ENCODE data around the gene ANKS3. TPM values are rescaled to one million over a fixed set of nuclear protein-coding genes. Genes with fewer than 3 reads are reported as not detected.

ANKS3 gene
- total RNA-seq, 4 donors from 2014 or later: 6.7 to 16.6 (median 9.0) TPM

DNA sequence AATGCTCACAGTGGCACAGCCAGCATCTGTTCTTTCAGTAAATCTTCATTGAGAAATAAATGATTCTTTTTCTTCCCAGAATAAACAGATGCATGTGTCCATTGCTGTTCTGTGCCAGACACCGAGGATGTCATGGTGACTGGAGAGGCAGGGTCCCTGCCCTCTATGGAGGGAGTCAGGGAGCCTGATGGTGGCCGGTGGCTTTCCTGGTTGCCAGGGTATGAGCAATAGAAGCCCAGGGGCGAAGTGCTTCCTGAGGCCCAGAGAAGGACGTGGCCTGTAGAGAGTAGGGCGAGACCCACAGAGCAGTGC, 70.7 kb downstream of the ANKS3 start:
- Histone ChIP-seq H3K27me3 (no peaks in the 10 kb centered on the region), H3K27ac (peak overlapping the region in 2 of 4 donors; percentile 38 to 42), H3K4me1 (peaks cover 5 to 11% of the 10 kb centered on the region in 2 donors), H3K9me3 (no peaks in the 10 kb centered on the region), H3K36me3 (peaks cover 0 to 27% of the 10 kb centered on the region in 2 donors), H3K4me3 (no peak overlapping the region)
- intact Hi-C loops (cut with DNase I; ENCODE audit: low total_unique reads) (no loop called here), in situ Hi-C loops (cut with MboI; ENCODE audit: low sequenced_read_pairs in 4 of 4) (no loop called here)
- no peak for DNase-seq
- no peak for ATAC-seq
- TF ChIP-seq POLR2A (IDR thresholded peaks at IDR 0.05): no peak
- no peak for TF ChIP-seq CTCF (IDR thresholded peaks at IDR 0.05 in 4 of 5, conservative IDR thresholded peaks at IDR 0.05 in 1 of 5)

DNA sequence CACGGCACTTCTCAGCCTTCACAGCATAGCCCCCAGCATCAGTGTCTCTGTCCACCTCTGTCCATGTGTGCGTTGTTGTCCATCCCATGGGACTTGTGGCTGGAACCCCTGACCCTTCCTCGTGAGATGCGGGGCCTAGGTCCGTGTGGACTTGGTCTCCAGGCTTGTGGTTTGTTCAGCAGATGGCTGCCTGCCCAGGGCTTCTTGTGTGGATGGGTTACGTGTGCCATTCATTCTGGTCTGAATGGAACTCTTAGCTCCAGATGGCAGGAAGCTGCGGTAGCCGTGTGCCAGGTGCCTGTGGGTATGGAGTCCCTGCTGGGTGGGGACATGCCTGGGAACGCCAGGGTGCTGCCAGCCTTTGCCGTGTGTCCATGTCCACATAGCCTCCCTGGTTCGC, 72.4 kb downstream of the ANKS3 start:
- intact Hi-C loops (cut with DNase I; ENCODE audit: low total_unique reads) (no loop called here), in situ Hi-C loops (cut with MboI; ENCODE audit: low sequenced_read_pairs in 4 of 4) (no loop called here)
- peaks cover 5 to 11% of the 10 kb centered on the region in 2 donors for H3K4me1 ChIP-seq
- ATAC-seq (no peak), DNase-seq (no peak)
- peaks cover 0 to 23% of the 10 kb centered on the region in 2 donors for H3K36me3 ChIP-seq
- H3K9me3 ChIP-seq: no peaks in the 10 kb centered on the region
- H3K27ac ChIP-seq: no peak overlapping the region
- H3K27me3 ChIP-seq: no peaks in the 10 kb centered on the region
- TF ChIP-seq POLR2A (IDR thresholded peaks at IDR 0.05) (no peak), CTCF (IDR thresholded peaks at IDR 0.05 in 4 of 5, conservative IDR thresholded peaks at IDR 0.05 in 1 of 5) (no peak)
- H3K4me3 ChIP-seq: no peak overlapping the region

GRCh38 chr16:4660454-4661007, 73.5 kb downstream of the ANKS3 start:
- no peaks in the 10 kb centered on the region for H3K27me3 ChIP-seq
- ATAC-seq (no peak), DNase-seq (no peak)
- intact Hi-C loops (cut with DNase I; ENCODE audit: low total_unique reads) (no loop called here), in situ Hi-C loops (cut with MboI; ENCODE audit: low sequenced_read_pairs in 4 of 4) (no loop called here)
- no peak overlapping the region for H3K4me3 ChIP-seq
- no peak overlapping the region for H3K27ac ChIP-seq
- peaks cover 5 to 11% of the 10 kb centered on the region in 2 donors for H3K4me1 ChIP-seq
- TF ChIP-seq POLR2A (IDR thresholded peaks at IDR 0.05) (no peak), CTCF (IDR thresholded peaks at IDR 0.05 in 4 of 5, conservative IDR thresholded peaks at IDR 0.05 in 1 of 5) (no peak)
- peaks cover 0 to 27% of the 10 kb centered on the region in 2 donors for H3K36me3 ChIP-seq
- H3K9me3 ChIP-seq: no peaks in the 10 kb centered on the region

DNA sequence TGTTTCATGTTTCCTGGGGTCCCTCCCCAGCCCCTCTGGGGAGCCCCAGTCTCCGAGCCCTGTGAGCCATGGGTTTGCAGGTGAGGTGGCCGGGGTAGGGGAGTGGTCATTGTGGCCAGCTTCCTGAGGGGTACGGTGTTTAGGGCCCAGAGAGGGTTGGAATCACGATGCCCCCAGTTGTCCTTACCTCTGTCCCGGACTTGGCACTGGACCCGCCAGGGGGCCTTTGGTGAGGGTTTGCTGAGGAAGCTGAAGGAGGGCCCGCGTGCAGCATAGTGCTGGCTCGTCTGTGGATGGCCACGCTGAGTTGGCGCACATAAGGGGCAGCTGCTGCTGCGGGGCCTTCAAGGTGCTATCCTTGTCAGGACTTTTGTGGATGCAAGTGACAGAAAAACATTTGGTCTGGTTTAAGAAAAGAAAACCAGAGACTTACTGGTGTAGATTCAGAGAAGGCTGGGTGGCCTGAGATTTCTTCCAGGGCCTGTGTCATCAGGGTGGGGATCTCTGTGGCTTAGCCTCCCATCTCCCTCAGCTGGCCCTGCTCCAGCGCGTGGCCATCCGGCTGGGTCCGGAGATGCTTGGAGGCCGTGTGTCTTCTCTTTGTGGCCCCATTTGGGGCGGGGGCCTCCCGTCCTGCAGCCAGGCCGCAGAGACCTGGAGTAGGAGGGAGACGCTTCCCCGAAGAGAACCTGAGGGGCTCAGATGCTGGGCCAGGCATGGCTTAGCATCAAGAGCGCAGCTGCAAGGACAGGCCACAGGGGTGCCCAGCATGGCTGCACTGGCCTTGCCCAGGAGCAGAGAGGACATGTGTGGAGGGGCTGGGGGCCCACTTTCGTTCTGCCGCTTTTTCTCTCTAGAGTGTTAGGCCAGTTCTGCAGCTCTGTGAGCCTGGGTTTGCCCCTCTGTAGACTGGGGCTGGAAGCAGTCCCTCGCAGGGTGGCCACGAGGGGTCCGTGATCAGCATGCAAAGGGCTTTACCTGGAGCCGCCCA, 74.4 kb downstream of the ANKS3 start:
- no peaks in the 10 kb centered on the region for H3K27me3 ChIP-seq
- in situ Hi-C loops (cut with MboI; ENCODE audit: low sequenced_read_pairs in 4 of 4): no loop called here
- TF ChIP-seq CTCF (IDR thresholded peaks at IDR 0.05 in 4 of 5, conservative IDR thresholded peaks at IDR 0.05 in 1 of 5) (no peak), POLR2A (IDR thresholded peaks at IDR 0.05) (no peak)
- ATAC-seq (no peak), DNase-seq (no peak)
- no peak overlapping the region for H3K27ac ChIP-seq
- peaks cover 0 to 35% of the 10 kb centered on the region in 2 donors for H3K36me3 ChIP-seq
- intact Hi-C loops (cut with DNase I; ENCODE audit: low total_unique reads): no loop called here
- peaks cover 5 to 11% of the 10 kb centered on the region in 2 donors for H3K4me1 ChIP-seq
- H3K4me3 ChIP-seq: no peak overlapping the region
- H3K9me3 ChIP-seq: no peaks in the 10 kb centered on the region

All from gastrocnemius medialis (tissue), 4 donors.